Stimulated activated CD8-positive, alpha-beta memory T cell treated with anti-CD3 and anti-CD28 coated beads, Interleukin-7, amount 100 ng/mL, for 1 hour (primary cell): ENCODE measurements around the gene SLC27A1.
"Not testable (repeated sequence)": the region's sequence is repeated elsewhere in the genome, so short reads cannot be mapped to it uniquely, and the experiment has no call there.

Experiments used
- DNase-seq, 2 donors: peaks; one replicate each; pipeline ENCODE4 v3.0.0-alpha.2; 2020; ENCODE audit warnings: low read depth in 2 of 2

Gene SLC27A1

GRCh38 chr19:17456127-17456526 is 14.2 kb upstream of the SLC27A1 start:
- DNase-seq, result no peak

DNA sequence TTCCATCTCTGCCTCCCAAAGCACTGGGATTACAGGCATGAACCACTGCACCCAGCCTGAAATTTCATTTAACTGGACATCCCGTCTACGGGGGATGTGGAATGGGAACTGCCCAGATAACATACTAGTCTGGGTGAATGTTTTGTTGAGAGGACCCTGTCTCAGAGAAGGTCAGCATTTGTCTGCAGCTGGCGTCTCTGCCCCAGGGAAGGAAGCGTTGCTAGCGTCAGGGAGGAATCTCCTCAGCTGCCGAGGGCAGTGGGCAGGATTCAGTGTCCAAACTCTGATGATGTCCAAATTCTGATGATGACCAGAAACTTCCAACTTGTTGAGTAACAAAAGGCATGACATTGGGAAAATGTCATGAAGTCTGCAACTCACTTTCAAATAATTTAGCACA is 12.7 kb upstream of the SLC27A1 start:
- DNase-seq, result no peak

DNA sequence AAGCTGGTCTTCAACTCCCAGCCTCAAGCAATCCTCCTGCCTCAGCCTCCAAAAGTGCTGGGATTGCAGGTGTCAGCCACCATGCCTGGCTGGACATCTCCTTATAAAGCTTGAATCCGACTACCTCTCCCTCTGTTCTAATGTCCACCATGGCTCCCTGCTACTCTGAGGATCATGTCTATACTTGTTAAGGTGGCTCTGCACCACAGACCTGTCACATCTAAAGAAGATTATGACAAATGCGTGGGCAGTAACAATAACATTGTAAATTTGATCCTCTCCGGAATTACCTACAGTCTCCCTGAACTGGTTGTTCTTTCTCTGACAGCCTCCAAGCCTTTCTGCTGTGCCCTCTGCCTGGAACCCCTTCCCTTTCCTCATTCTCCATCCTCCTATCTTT is 11.4 kb upstream of the SLC27A1 start:
- no peak for DNase-seq

GRCh38 chr19:17460372-17461230 is 9.7 kb upstream of the SLC27A1 start, which contains the start of gene NXNL1:
NXNL1 (minus strand) TSS chr19:17460926; CDS start chr19:17460869, 57 bp downstream.
- DNase-seq, result no peak

- DNase-seq, result no peak
Observed at GRCh38 chr19:17466487-17466850, 3.9 kb upstream of the SLC27A1 start.

DNA sequence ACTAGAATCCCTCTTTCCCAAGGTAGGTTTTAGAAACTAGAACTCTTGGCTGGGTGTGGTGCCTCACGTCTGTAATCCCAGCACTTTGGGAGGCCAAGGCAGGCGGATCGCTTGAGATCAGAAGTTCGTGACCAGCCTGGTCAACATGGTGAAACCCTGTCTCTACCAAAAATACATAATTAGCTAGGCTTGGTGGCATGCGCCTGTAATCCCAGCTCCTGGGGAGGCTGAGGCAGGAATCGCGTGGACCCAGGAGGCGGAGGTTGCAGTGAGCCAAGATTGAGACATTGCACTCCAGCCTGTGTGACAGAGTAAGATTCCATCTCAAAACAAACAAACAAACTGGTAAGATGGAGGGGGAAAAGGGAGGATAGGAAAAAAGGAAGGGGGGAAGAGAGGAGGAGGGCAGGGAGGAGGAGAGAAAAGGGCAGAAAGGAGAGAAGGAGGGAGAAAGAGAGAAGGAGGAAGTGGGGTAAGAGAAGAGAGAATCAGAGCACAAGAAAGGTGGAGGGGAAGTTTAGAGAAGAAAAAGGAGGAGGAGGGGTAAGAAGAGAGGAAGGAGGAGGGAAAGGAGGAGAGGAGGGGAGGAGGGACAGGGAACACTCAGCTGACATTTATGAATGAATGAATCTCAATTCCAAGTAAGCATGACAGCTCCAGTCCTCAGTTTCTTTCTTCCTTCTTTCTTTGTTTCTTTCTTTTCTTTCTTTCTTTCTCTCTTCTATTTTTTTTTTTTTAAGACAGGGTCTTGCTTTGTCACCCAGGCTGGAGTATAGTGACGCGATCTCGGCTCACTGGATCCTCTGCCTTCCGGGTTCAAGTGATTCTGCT is 2.6 kb upstream of the SLC27A1 start:
- DNase-seq, result no peak

DNA sequence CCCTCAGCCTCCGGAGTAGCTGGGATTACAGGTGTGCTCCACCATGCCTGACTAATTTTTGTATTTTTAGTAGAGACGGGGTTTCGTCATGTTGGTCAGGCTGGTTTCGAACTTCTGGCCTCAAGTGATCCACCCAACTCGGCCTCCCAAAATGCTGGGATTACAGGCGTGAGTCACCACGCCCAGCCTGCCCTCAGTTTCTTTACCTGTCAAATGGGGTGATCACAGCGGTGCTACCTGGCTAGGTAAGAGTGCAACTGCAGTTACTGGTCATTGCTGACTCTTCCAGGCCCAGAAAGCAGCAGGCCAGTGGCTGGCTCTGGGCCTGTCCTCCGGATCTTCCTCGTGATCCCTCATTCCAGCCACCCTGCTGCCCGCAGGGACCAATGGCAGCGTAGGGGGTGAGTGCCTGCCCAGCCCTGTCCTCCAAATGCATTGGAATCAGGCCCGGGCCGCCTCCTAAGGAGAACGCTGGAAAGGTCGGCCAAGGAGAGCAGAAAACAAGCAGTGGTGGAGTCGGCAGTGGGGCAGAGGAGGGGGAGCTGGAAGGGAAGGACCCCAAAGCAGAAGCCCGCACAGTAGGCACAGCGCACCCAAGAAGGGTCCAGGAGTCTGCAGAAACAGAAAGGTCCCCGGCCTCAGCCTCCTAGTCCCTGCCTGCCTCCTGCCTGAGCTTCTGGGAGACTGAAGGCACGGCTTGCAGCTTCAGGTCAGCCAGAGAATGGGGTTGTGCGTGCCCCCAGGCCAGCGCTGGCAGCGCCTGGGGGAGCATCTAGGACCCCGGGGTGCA is 1.8 kb upstream of the SLC27A1 start:
- DNase-seq, result no peak

DNA sequence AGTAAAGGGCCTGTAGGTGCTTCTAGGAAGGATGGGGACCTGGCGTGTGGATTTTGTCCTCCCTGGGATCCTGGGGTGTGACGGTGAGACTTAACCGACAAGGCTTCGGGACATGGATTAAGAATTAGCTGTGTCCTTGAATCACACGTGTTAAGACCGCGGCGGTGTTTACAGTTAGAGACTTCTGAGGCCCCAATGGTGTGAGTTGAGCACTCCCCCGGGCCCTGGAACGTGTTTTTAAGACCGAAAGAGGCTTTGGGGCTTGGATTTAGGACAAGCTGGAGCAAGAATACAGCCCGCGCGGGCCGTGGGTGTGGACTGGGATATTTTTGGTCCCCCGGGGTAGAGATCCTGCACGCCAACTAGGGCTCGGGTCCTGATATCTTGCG is 1.2 kb upstream of the SLC27A1 start:
- no peak for DNase-seq

GRCh38 chr19:17469481-17470067 is 750 bp upstream of the SLC27A1 start:
- peak; percentile 80 to 86 for DNase-seq

- DNase-seq, result no peak
Observed at GRCh38 chr19:17471410-17472125, 1.2 kb downstream of the SLC27A1 start.

DNA sequence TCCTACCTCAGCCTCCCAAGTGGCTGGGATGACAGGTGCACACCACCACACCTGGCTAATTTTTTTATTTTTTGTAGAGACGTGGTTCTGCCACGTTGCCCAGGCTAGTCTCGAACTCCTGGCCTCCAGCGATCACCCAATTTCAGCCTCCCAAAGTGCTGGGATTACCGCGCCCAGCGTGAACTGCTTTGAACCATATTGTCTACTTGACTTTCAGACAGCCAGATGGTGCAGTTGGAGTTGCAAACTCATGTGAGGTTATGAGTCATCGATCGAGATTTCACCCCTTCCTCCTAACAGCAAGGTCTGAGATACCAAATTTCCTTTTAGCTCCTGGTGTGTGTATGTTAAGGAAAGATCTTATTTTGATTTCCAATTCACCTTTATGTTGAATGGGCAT is 2.7 kb downstream of the SLC27A1 start:
- no peak for DNase-seq

DNA sequence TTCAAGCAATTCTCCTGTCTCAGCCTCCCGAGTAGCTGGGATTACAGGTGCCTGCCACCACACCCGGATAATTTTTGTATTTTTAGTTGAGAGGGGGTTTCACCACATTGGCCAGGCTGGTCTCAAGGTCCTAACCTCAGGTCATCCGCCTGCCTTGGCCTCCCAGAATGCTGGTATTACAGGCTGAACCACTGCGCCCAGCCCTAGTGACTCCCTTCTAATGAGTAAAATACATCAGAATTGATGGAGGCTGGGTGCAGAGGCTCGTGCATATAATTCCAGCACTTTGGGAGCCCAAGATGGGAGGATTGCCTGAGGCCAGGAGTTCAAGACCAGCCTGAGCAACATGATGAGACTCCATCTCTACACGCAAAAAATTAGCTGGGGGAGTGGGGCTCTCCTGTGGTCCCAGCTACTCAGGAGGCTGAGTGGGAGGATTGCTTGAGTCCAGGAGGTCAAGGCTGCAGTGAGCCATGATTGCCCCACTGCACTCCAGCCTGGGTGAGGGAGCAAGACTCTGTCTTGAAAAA is 4.8 kb downstream of the SLC27A1 start:
- not testable (repeated sequence) for DNase-seq

- no peak for DNase-seq
Observed at GRCh38 chr19:17475541-17476115, 5.3 kb downstream of the SLC27A1 start.

GRCh38 chr19:17479325-17479791 is 9.0 kb downstream of the SLC27A1 start:
- no peak for DNase-seq

DNA sequence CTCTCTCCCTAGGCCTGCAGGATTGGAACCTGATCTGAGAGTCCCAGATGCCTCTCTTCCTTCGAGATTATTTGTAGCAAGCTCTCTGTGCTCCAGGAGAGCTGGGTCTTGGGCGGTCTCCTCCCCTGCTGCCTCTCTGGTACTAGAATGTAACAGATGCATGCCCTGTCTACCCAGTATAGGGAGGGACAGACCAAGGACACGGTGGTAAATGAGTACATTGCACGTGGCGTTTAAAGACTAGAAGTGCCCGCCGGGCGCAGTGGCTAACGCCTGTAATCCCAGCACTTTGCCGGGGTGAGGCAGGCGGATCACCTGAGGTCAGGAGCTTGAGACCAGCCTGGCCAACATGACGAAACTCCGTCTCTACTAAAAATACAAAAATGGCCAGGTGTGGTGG is 11.7 kb downstream of the SLC27A1 start:
- no peak for DNase-seq

DNA sequence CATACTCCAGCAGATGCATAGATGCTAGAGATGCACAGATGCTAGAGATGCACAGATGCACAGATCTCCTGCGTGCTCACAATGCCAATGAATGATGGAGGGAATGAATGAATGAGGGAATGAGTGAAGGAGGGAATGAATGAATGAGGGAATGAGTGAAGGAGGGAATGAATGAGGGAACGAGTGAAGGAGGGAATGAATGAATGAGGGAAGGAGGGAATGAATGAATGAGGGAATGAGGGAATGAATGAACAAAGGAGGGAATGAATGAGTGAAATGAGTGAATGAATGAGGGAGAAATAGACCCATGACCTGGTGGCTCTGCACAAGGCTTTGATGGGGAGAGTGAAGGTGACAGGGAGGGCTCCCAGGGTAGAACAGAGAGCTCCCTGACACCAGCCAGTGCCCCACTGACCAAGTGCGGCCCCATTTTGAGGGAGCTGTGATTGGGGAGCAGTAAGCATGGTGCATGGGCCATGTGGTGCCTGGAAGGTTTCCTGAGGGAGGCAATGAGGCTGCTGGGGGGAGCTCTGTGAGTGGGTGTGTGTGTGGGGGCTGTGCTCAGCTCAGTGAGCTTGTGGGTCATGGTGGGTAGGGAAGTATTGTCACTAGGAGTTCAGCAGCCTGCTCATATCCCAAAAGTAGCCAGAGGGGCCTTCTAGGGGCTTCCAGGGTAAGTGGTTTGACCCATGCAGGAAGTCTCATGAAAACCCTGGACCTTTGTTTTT is 12.7 kb downstream of the SLC27A1 start:
- DNase-seq, result no peak

DNA sequence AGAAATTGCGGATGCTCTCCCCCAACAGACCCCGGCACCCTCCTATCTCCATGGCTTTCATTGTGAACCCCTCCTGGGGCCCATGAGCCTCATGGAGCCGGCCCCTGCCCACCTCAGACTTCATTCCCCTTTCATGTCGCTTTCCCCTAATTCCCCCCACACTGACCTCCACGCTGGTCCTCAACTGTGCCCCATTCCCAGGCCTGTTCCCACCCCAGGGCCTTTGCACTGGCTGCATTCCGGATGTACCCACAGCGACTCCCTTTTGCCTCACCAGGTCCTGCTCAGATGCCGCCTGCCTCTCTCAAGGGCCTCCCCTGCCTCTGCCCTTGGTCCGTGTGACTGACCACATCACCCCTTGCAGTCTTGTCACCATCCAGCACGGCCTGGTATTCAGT is 13.3 kb downstream of the SLC27A1 start:
- no peak for DNase-seq

GRCh38 chr19:17484520-17485185 is 14.3 kb downstream of the SLC27A1 start:
- no peak for DNase-seq
